ENCODE measurements around the gene RAB4B. TPM values are rescaled to one million over a fixed set of nuclear protein-coding genes. Genes with fewer than 3 reads are reported as not detected.
"Not testable (repeated sequence)": the region's sequence is repeated elsewhere in the genome, so short reads cannot be mapped to it uniquely, and the experiment has no call there.

RAB4B gene
- total RNA-seq, 1 donor from 2014 or later = 2.1 TPM

- peak overlapping the region; percentile 74 to 96 (median 87) for H3K4me3 ChIP-seq (ENCODE audit: low read length in 3 of 3)
- no peaks in the 10 kb centered on the region for H3K9me3 ChIP-seq (ENCODE audit: control insufficient read depth in 3 of 3, low read length in 3 of 3)
- H3K27me3 ChIP-seq (ENCODE audit: control insufficient read depth in 3 of 3, insufficient read depth in 3 of 3, low read length in 3 of 3) = no peaks in the 10 kb centered on the region
- peak overlapping the region; percentile 67 to 94 (median 90) for H3K9ac ChIP-seq (ENCODE audit: low read depth in 1 of 3, low read length in 3 of 3)
- peaks cover 12 to 16% (median 14%) of the 10 kb centered on the region in 3 donors for H3K4me1 ChIP-seq (ENCODE audit: control insufficient read depth in 3 of 3, insufficient read depth in 3 of 3, low read length in 3 of 3)
- H3K36me3 ChIP-seq (ENCODE audit: control insufficient read depth in 3 of 3, insufficient read depth in 3 of 3, low read length in 3 of 3) = no peaks in the 10 kb centered on the region
- peak overlapping the region; percentile 89 for H3K27ac ChIP-seq (ENCODE audit: low read depth, low read length)
Measured at GRCh38 chr19:40776932-40777644, 959 bp upstream of the RAB4B start.

- Histone ChIP-seq H3K4me3 (ENCODE audit: low read length in 3 of 3) (peak overlapping the region; percentile 74 to 96 (median 87)), H3K9me3 (ENCODE audit: control insufficient read depth in 3 of 3, low read length in 3 of 3) (no peaks in the 10 kb centered on the region), H3K36me3 (ENCODE audit: control insufficient read depth in 3 of 3, insufficient read depth in 3 of 3, low read length in 3 of 3) (no peaks in the 10 kb centered on the region), H3K27me3 (ENCODE audit: control insufficient read depth in 3 of 3, insufficient read depth in 3 of 3, low read length in 3 of 3) (no peaks in the 10 kb centered on the region), H3K9ac (ENCODE audit: low read depth in 1 of 3, low read length in 3 of 3) (peak overlapping the region; percentile 67 to 94 (median 90)), H3K4me1 (ENCODE audit: control insufficient read depth in 3 of 3, insufficient read depth in 3 of 3, low read length in 3 of 3) (peaks cover 12 to 16% (median 14%) of the 10 kb centered on the region in 3 donors), H3K27ac (ENCODE audit: low read depth, low read length) (peak overlapping the region; percentile 89)
Measured at GRCh38 chr19:40777645-40777936, 456 bp upstream of the RAB4B start.

DNA sequence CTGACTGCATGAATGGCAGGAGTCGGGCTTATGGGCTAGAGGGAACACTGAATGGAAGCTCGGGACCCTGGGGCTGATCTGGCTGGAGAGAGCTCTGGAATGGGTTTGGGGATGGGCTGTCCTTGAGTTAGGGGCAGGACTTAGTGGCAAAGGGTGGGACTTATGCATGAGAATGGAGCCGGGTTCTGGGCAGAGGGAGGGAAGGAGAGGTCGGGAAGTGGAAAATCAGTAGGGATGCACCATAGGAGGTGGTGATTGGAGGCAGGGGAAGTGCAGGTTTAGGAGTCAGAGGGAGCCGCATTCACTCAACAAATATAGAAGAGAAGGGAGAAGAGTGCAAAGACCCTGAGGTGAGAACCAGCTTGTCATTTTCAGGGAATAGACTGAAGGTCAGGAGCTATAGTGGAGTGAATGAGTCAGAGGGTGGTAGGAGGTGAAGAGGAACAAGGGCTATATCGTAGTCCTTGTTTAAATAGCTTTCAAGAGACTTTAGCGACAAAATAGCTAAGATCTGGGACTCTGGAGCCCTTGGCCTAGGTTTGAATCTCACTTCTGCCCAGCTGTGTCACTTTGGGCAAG lies 748 bp downstream of the RAB4B start:
- no peaks in the 10 kb centered on the region for H3K27me3 ChIP-seq (ENCODE audit: control insufficient read depth in 3 of 3, insufficient read depth in 3 of 3, low read length in 3 of 3)
- no peaks in the 10 kb centered on the region for H3K36me3 ChIP-seq (ENCODE audit: control insufficient read depth in 3 of 3, insufficient read depth in 3 of 3, low read length in 3 of 3)
- peaks cover 12 to 16% (median 14%) of the 10 kb centered on the region in 3 donors for H3K4me1 ChIP-seq (ENCODE audit: control insufficient read depth in 3 of 3, insufficient read depth in 3 of 3, low read length in 3 of 3)
- H3K27ac ChIP-seq (ENCODE audit: low read depth, low read length) = peak overlapping the region; percentile 89
- no peaks in the 10 kb centered on the region for H3K9me3 ChIP-seq (ENCODE audit: control insufficient read depth in 3 of 3, low read length in 3 of 3)
- peak overlapping the region; percentile 23 to 82 (median 82) for H3K9ac ChIP-seq (ENCODE audit: low read depth in 1 of 3, low read length in 3 of 3)
- H3K4me3 ChIP-seq (ENCODE audit: low read length in 3 of 3) = peak overlapping the region; percentile 79 to 83 (median 83)

DNA sequence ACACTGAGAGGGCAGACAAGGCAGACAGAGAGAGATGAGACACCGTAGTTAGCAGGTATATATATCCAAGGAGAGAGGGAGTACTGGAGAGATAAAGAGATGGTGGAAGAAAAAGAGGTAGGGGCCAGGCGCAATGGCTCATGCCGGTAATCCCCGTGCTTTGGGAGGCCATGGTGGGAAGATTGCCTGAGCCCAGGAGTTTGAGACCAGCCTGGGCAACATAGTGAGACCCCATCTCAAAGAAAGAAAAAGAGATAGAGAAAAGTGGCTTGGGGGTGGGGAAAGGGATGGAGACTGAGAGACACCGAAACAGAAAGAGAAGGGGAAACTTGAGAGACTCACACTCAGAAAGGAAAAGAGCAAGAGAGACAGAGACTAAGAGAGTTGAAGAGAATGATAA lies 2.5 kb downstream of the RAB4B start:
- Histone ChIP-seq H3K4me3 (ENCODE audit: low read length in 3 of 3) (no peak overlapping the region), H3K9ac (ENCODE audit: low read depth in 1 of 3, low read length in 3 of 3) (no peak overlapping the region), H3K4me1 (ENCODE audit: control insufficient read depth in 3 of 3, insufficient read depth in 3 of 3, low read length in 3 of 3) (peaks cover 12 to 16% (median 14%) of the 10 kb centered on the region in 3 donors), H3K36me3 (ENCODE audit: control insufficient read depth in 3 of 3, insufficient read depth in 3 of 3, low read length in 3 of 3) (peaks cover 0 to 2% (median under 1%) of the 10 kb centered on the region in 3 donors), H3K27ac (ENCODE audit: low read depth, low read length) (no peak overlapping the region), H3K9me3 (ENCODE audit: control insufficient read depth in 3 of 3, low read length in 3 of 3) (no peaks in the 10 kb centered on the region), H3K27me3 (ENCODE audit: control insufficient read depth in 3 of 3, insufficient read depth in 3 of 3, low read length in 3 of 3) (no peaks in the 10 kb centered on the region)

GRCh38 chr19:40781140-40781539 lies 3.1 kb downstream of the RAB4B start:
- Histone ChIP-seq H3K9ac (ENCODE audit: low read depth in 1 of 3, low read length in 3 of 3) (no peak overlapping the region), H3K27me3 (ENCODE audit: control insufficient read depth in 3 of 3, insufficient read depth in 3 of 3, low read length in 3 of 3) (no peaks in the 10 kb centered on the region), H3K4me1 (ENCODE audit: control insufficient read depth in 3 of 3, insufficient read depth in 3 of 3, low read length in 3 of 3) (peaks cover 12 to 16% (median 14%) of the 10 kb centered on the region in 3 donors), H3K36me3 (ENCODE audit: control insufficient read depth in 3 of 3, insufficient read depth in 3 of 3, low read length in 3 of 3) (peaks cover 0 to 3% (median 2%) of the 10 kb centered on the region in 3 donors), H3K27ac (ENCODE audit: low read depth, low read length) (no peak overlapping the region), H3K9me3 (ENCODE audit: control insufficient read depth in 3 of 3, low read length in 3 of 3) (no peaks in the 10 kb centered on the region), H3K4me3 (ENCODE audit: low read length in 3 of 3) (no peak overlapping the region)

DNA sequence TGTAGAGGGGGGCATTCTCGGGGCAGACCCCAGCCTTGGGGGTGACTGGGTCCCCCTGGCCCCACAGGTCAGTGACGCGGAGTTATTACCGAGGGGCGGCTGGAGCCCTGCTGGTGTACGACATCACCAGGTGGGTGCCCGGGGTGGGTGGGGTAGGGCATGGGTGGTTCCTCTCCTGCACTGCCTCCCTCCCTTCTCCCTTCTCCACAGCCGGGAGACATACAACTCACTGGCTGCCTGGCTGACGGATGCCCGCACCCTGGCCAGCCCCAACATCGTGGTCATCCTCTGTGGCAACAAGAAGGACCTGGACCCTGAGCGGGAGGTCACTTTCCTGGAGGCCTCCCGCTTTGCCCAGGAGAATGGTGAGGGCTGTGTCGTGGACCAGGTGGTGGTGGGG lies 5.7 kb downstream of the RAB4B start:
- Histone ChIP-seq H3K36me3 (ENCODE audit: control insufficient read depth in 3 of 3, insufficient read depth in 3 of 3, low read length in 3 of 3) (peaks cover 3 to 7% (median 4%) of the 10 kb centered on the region in 3 donors), H3K27me3 (ENCODE audit: control insufficient read depth in 3 of 3, insufficient read depth in 3 of 3, low read length in 3 of 3) (no peaks in the 10 kb centered on the region), H3K9ac (ENCODE audit: low read depth in 1 of 3, low read length in 3 of 3) (no peak overlapping the region), H3K4me1 (ENCODE audit: control insufficient read depth in 3 of 3, insufficient read depth in 3 of 3, low read length in 3 of 3) (peaks cover 2 to 6% (median 5%) of the 10 kb centered on the region in 3 donors), H3K27ac (ENCODE audit: low read depth, low read length) (no peak overlapping the region), H3K9me3 (ENCODE audit: control insufficient read depth in 3 of 3, low read length in 3 of 3) (no peaks in the 10 kb centered on the region), H3K4me3 (ENCODE audit: low read length in 3 of 3) (no peak overlapping the region)

GRCh38 chr19:40784146-40784545 lies 6.1 kb downstream of the RAB4B start:
- H3K4me3 ChIP-seq (ENCODE audit: low read length in 3 of 3); H3K9me3 ChIP-seq (ENCODE audit: control insufficient read depth in 3 of 3, low read length in 3 of 3); H3K9ac ChIP-seq (ENCODE audit: low read depth in 1 of 3, low read length in 3 of 3); H3K27me3 ChIP-seq (ENCODE audit: control insufficient read depth in 3 of 3, insufficient read depth in 3 of 3, low read length in 3 of 3); H3K27ac ChIP-seq (ENCODE audit: low read depth, low read length); H3K36me3 ChIP-seq (ENCODE audit: control insufficient read depth in 3 of 3, insufficient read depth in 3 of 3, low read length in 3 of 3); H3K4me1 ChIP-seq (ENCODE audit: control insufficient read depth in 3 of 3, insufficient read depth in 3 of 3, low read length in 3 of 3): not testable (repeated sequence)

DNA sequence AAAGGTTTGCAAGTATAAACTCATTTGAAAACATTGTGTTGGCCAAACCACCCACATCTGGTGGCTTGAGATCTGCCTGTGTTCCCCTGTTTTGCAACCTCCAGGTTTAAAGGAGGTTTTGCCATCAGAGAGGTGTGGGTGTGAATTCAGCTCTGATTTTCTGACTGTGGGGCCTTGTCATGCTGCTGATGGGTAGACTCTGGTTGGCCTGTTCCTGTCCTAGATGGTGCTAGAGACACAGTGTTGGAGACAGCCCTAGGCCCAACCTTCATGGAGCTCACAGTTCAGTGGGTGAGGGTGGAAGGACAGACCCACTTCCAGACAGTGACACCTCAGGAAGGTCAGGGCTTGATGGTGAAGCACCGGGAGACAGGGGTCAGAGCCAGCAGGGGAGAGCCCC lies 7.5 kb downstream of the RAB4B start:
- H3K27ac ChIP-seq (ENCODE audit: low read depth, low read length) = no peak overlapping the region
- no peak overlapping the region for H3K9ac ChIP-seq (ENCODE audit: low read depth in 1 of 3, low read length in 3 of 3)
- H3K4me1 ChIP-seq (ENCODE audit: control insufficient read depth in 3 of 3, insufficient read depth in 3 of 3, low read length in 3 of 3) = no peaks in the 10 kb centered on the region
- no peaks in the 10 kb centered on the region for H3K27me3 ChIP-seq (ENCODE audit: control insufficient read depth in 3 of 3, insufficient read depth in 3 of 3, low read length in 3 of 3)
- H3K36me3 ChIP-seq (ENCODE audit: control insufficient read depth in 3 of 3, insufficient read depth in 3 of 3, low read length in 3 of 3) = peaks cover 3 to 7% (median 4%) of the 10 kb centered on the region in 3 donors
- H3K9me3 ChIP-seq (ENCODE audit: control insufficient read depth in 3 of 3, low read length in 3 of 3) = no peaks in the 10 kb centered on the region
- no peak overlapping the region for H3K4me3 ChIP-seq (ENCODE audit: low read length in 3 of 3)

DNA sequence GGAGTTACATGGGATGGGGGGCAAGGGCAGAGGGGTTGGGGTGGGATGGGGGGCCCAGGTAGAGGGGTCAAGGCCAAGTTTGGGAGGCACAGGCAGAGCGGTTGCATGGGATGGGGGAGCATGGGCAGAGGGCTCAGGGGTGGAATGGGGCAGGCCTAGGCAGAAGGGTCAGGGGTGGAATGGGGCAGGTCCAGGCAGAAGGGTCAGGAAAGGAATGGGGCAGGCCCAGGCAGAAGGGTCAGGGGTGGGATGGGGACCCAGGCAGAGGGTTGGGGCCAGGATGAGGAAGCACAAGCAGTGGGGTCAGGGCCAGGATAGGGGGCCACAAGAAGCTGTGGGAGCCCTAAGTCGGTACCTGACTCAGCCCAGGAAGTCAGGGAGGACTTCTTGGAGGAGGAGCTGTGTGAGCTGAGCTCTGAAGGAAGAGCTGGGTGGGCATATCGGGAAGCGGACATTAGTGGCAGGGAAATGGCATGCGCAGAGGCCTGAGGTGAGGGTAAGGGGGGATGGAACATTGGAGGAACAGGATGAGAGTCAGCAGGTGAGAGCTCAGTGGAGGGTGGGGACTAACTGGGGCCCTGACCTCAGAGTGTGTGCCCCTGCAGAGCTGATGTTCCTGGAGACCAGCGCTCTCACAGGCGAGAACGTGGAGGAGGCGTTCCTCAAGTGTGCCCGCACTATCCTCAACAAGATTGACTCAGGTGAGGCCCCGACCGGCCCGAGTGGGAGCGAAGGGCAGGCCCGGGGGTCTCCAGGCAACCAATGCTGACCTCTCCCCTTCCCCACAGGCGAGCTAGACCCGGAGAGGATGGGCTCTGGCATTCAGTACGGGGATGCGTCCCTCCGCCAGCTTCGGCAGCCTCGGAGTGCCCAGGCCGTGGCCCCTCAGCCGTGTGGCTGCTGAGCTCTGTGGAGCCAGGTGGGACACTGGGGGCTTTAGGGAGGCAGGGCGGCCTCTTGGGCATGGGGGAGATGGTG lies 8.3 kb downstream of the RAB4B start:
- Histone ChIP-seq H3K4me3 (ENCODE audit: low read length in 3 of 3) (no peak overlapping the region), H3K9ac (ENCODE audit: low read depth in 1 of 3, low read length in 3 of 3) (no peak overlapping the region), H3K27ac (ENCODE audit: low read depth, low read length) (no peak overlapping the region), H3K36me3 (ENCODE audit: control insufficient read depth in 3 of 3, insufficient read depth in 3 of 3, low read length in 3 of 3) (peaks cover 3 to 7% (median 4%) of the 10 kb centered on the region in 3 donors), H3K9me3 (ENCODE audit: control insufficient read depth in 3 of 3, low read length in 3 of 3) (no peaks in the 10 kb centered on the region), H3K4me1 (ENCODE audit: control insufficient read depth in 3 of 3, insufficient read depth in 3 of 3, low read length in 3 of 3) (no peaks in the 10 kb centered on the region), H3K27me3 (ENCODE audit: control insufficient read depth in 3 of 3, insufficient read depth in 3 of 3, low read length in 3 of 3) (no peaks in the 10 kb centered on the region)

Data from skeletal muscle tissue (tissue), 4 donors.